Endothelial cell of umbilical vein (primary cell): ENCODE data around the gene SETD3. TPM values are rescaled to one million over a fixed set of nuclear protein-coding genes. Genes with fewer than 3 reads are reported as not detected.

Experiments
- BruUV-seq: library from RNA; stranded (reverse); fragments of 400-500 nt; replicated peaks from 2 replicates; lab custom pipeline; 2021; lab: Mats Ljungman, UMichigan
- CTCF ChIA-PET: fragments of 300-600, 350-600 bp; sonication (Branson Sonifier 250); formaldehyde crosslinking; loops from one replicate; lab custom pipeline; 2021; ENCODE audit warnings: antibody characterized with exemption, inconsistent platforms; lab: Charles Lee
- POLR2A ChIA-PET: fragments of 300-600, 350-600 bp; sonication (Branson Sonifier 250); formaldehyde crosslinking; loops from one replicate; lab custom pipeline; 2021; ENCODE audit warnings: antibody characterized with exemption, inconsistent platforms; lab: Charles Lee
- DNase-seq: peaks from one replicate; pipeline ENCODE4 v3.0.0-alpha.2; 2011; ENCODE audit warnings: low read depth, low spot score
- FAIRE-seq: peaks from 2 replicates; lab custom pipeline; 2011; peaks lifted over from hg19 to GRCh38; lab: Jason Lieb, UNC
- H2AFZ ChIP-seq: 2 replicates; pipeline ENCODE4 v1.6.0; 2012; ENCODE audit warnings: low read depth, low read length, control low read depth, inconsistent platforms
- H3K27ac ChIP-seq: 2 replicates; pipeline ENCODE4 v1.5.1; 2011; ENCODE audit warnings: low read depth, mild to moderate bottlenecking, control low read depth, low read length, moderate library complexity; ENCODE audit not compliant: insufficient read depth
- H3K27me3 ChIP-seq, 2 experiments: 2 replicates each; pipeline versions ENCODE4 v1.6.0 to v1.6.1; 2011; ENCODE audit warnings: low read length in 2 of 2, mixed read lengths in 1 of 2; ENCODE audit not compliant: control insufficient read depth in 2 of 2, insufficient read depth in 2 of 2
- H3K36me3 ChIP-seq, 2 experiments: 2 replicates in 1 of 2; 3 replicates in 1 of 2; pipeline ENCODE4 v1.5.1; 2011; ENCODE audit warnings: low read length in 2 of 2, mild to moderate bottlenecking in 1 of 2, moderate library complexity in 1 of 2; ENCODE audit not compliant: control insufficient read depth in 2 of 2, insufficient read depth in 2 of 2; ENCODE audit errors: extremely low read depth in 1 of 2
- H3K4me1 ChIP-seq: 3 replicates; pipeline ENCODE4 v1.5.1; 2011; ENCODE audit warnings: mild to moderate bottlenecking, low read length; ENCODE audit not compliant: control insufficient read depth, insufficient read depth; ENCODE audit errors: extremely low read depth
- H3K4me2 ChIP-seq: 2 replicates; pipeline ENCODE4 v1.6.1; 2011; ENCODE audit warnings: low read length, control low read depth, mixed read lengths; ENCODE audit not compliant: insufficient read depth
- H3K4me3 ChIP-seq, 3 experiments: fragments of 200-600 bp in 1 of 3; sonication (generic), shearing (Covaris generic) in 1 of 3; replicated peaks in 1 of 3; 2 replicates each; pipeline ENCODE4 v1.5.1; 2011 to 2016; ENCODE audit warnings: control low read depth in 3 of 3, low read length in 3 of 3, mild to moderate bottlenecking in 2 of 3, inconsistent platforms in 1 of 3, low read depth in 1 of 3, moderate library complexity in 1 of 3; ENCODE audit not compliant: insufficient read depth in 1 of 3
- H3K79me2 ChIP-seq: 2 replicates; pipeline ENCODE4 v1.6.0; 2012; ENCODE audit warnings: low read length, inconsistent platforms; ENCODE audit not compliant: control insufficient read depth, insufficient read depth
- H3K9ac ChIP-seq: replicated peaks from 2 replicates; pipeline ENCODE3; 2011; ENCODE audit warnings: low read length, control low read depth; ENCODE audit not compliant: insufficient read depth; ENCODE audit errors: extremely low read depth
- H3K9me1 ChIP-seq: replicated peaks from 3 replicates; pipeline ENCODE4 v1.6.0; 2011; ENCODE audit warnings: mild to moderate bottlenecking, low read length; ENCODE audit not compliant: control insufficient read depth, insufficient read depth; ENCODE audit errors: extremely low read depth
- H3K9me3 ChIP-seq: replicated peaks from 2 replicates; pipeline ENCODE4 v1.5.1; 2012; ENCODE audit warnings: low read length, inconsistent platforms; ENCODE audit not compliant: control insufficient read depth, insufficient read depth
- H4K20me1 ChIP-seq: replicated peaks from 2 replicates; pipeline ENCODE3; 2011; ENCODE audit warnings: mild to moderate bottlenecking, low read length; ENCODE audit not compliant: control insufficient read depth, insufficient read depth; ENCODE audit errors: extremely low read depth
- CTCF ChIP-seq, 2 donors: IDR thresholded peaks; 1 replicate in 1 of 2; 2 replicates in 1 of 2; pipeline ENCODE4 v1.5.1; 2011; ENCODE audit warnings: low read length in 2 of 2, mild to moderate bottlenecking in 2 of 2, moderate library complexity in 2 of 2, control low read depth in 1 of 2, inconsistent platforms in 1 of 2, low read depth in 1 of 2; ENCODE audit not compliant: insufficient read depth in 1 of 2; ENCODE audit errors: extremely low read depth in 1 of 2
- EZH2 ChIP-seq: IDR thresholded peaks from 2 replicates; pipeline ENCODE4 v1.6.1; 2012; ENCODE audit warnings: borderline replicate concordance, low read depth, mild to moderate bottlenecking, moderate library complexity, low read length, inconsistent platforms; ENCODE audit not compliant: severe bottlenecking
- FOS ChIP-seq: IDR thresholded peaks from 2 replicates; pipeline ENCODE4 v1.6.1; 2011; ENCODE audit warnings: mild to moderate bottlenecking, low read length, moderate library complexity, borderline replicate concordance; ENCODE audit not compliant: insufficient read depth
- GATA2 ChIP-seq: IDR thresholded peaks from 2 replicates; pipeline ENCODE4 v1.7.0; 2011; ENCODE audit warnings: low read depth, mild to moderate bottlenecking, moderate library complexity, mixed read lengths, low read length; ENCODE audit not compliant: insufficient read length, insufficient read depth
- JUN ChIP-seq: IDR thresholded peaks from 2 replicates; pipeline ENCODE4 v1.6.1; 2011; ENCODE audit warnings: borderline replicate concordance, low read depth; ENCODE audit not compliant: insufficient read length, insufficient read depth
- MAX ChIP-seq: IDR thresholded peaks from 2 replicates; pipeline ENCODE4 v1.6.1; 2011; ENCODE audit not compliant: insufficient read depth, insufficient read length
- MYC ChIP-seq: IDR thresholded peaks from one replicate; pipeline ENCODE4 v1.6.1; 2011; ENCODE audit warnings: mild to moderate bottlenecking, low read depth, low read length
- POLR2A ChIP-seq: IDR thresholded peaks from 2 replicates; pipeline ENCODE4 v1.6.1; 2012; ENCODE audit warnings: low read depth, mild to moderate bottlenecking, control low read depth, low read length
- POLR2AphosphoS5 ChIP-seq: IDR thresholded peaks from 2 replicates; pipeline ENCODE4 v1.6.1; 2012; ENCODE audit warnings: low read depth, mild to moderate bottlenecking, control low read depth, low read length, moderate library complexity; ENCODE audit not compliant: insufficient read depth
- dilution Hi-C: fragments of 300-500 bp; cut with MboI; formaldehyde crosslinking; loops from one replicate; pipeline ENCODE4 v1.15.0; 2019; ENCODE audit warnings: low sequenced_read_pairs; ENCODE audit not compliant: extremely low pct_ligation_motif_present
- intact Hi-C: fragments of 100-400 bp; cut with micrococcal nuclease; formaldehyde crosslinking; loops from one replicate; pipeline ENCODE4 v1.10.0; 2022
- polyA plus RNA-seq, 4 experiments: library from polyadenylated mRNA; depleted of rRNA in 3 of 4; stranded (reverse) in 3 of 4; unstranded in 1 of 4; fragments of >200 nt; gene quantifications; 2 replicates each; pipeline versions ENCODE4 v1.2.1 to v1.2.3, GENCODE V29; 2011 to 2012; ENCODE audit warnings: missing spikeins in 1 of 4
- total RNA-seq: library from RNA; stranded (reverse); gene quantifications from 2 replicates; pipeline ENCODE4 v1.2.3, GENCODE V29; 2021

Gene SETD3
- total and polyA plus RNA-seq, 2 donors (not counting 3 experiments of a cell fraction or from before 2014, with no cell fraction given) = 18.1 to 53.1 TPM

GRCh38 chr14:99352688-99353280 lies 127.9 kb downstream of the SETD3 start:
- POLR2A ChIA-PET = no interaction called here
- Histone ChIP-seq H2AFZ (no peak overlapping the region), H3K9me3 (no peaks in the 10 kb centered on the region), H3K36me3 (no peaks in the 10 kb centered on the region), H3K4me2 (no peak overlapping the region), H3K79me2 (no peaks in the 10 kb centered on the region), H3K9me1 (no peaks in the 10 kb centered on the region), H4K20me1 (no peaks in the 10 kb centered on the region), H3K9ac (no peak overlapping the region), H3K27me3 (no peaks in the 10 kb centered on the region), H3K27ac (no peak overlapping the region), H3K4me3 (no peak overlapping the region), H3K4me1 (no peaks in the 10 kb centered on the region)
- intact Hi-C loops (no loop called here), dilution Hi-C loops (no loop called here)
- FAIRE-seq (no peak), DNase-seq (no peak)
- BruUV-seq = no TSS peak
- TF ChIP-seq POLR2AphosphoS5 (no peak), MYC (no peak), EZH2 (no peak), JUN (no peak), MAX (no peak), CTCF (IDR thresholded peaks at IDR 0.05; ENCODE audit: extremely low read depth in 1 of 2, insufficient read depth in 1 of 2, low read depth in 1 of 2, low read length in 2 of 2) (no peak), POLR2A (no peak), FOS (no peak), GATA2 (no peak)
- CTCF ChIA-PET = no interaction called here
